GM18520 (cell line): ENCODE data around the gene TLCD3A.
"Not testable (repeated sequence)": the region's sequence is repeated elsewhere in the genome, so short reads cannot be mapped to it uniquely, and the experiment has no call there.

Source experiments
- ATAC-seq: cut with Tn5 transposase; IDR thresholded peaks from one replicate; pipeline ENCODE4 v1.9.1; 2021; ENCODE audit not compliant: unreplicated experiment

Gene TLCD3A

DNA sequence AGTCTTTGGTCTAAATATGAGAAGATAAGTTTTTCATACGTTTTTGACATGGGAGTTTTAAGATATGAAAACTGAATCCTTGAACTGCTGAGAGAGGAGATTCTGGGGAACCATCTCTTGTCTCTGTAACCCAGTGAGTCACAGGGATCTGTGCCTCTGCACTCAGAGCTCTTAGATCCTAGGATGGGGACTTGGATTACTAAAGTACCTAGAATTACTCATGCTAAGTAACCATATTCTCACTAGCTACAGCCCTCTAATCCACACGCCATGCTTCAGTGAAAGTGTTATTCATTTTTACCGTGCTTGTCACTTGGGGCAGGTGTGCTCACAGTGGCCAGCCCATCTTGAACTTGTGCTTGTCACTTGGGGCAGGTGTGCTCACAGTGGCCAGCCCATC lies 51.7 kb downstream of the TLCD3A start:
- ATAC-seq: no peak

DNA sequence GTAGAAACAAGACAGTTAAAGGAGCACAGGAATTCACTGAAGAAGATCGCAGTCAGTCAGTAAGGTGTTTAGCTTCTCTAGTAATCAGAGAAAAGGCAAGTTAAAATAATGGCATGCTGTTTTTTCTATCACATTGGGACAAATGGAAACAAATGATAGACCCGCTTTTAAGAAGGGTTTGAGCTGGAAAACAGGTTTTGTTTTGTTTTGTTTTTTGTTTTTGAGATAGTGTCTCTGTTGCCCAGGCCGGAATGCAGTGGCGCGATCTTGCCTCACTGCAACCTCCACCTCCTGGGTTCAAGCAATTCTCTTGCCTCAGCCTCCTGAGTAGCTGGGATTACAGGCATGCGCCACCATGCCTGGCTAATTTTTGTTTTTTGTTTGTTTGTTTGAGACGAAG lies 53.5 kb downstream of the TLCD3A start:
- ATAC-seq: not testable (repeated sequence)

DNA sequence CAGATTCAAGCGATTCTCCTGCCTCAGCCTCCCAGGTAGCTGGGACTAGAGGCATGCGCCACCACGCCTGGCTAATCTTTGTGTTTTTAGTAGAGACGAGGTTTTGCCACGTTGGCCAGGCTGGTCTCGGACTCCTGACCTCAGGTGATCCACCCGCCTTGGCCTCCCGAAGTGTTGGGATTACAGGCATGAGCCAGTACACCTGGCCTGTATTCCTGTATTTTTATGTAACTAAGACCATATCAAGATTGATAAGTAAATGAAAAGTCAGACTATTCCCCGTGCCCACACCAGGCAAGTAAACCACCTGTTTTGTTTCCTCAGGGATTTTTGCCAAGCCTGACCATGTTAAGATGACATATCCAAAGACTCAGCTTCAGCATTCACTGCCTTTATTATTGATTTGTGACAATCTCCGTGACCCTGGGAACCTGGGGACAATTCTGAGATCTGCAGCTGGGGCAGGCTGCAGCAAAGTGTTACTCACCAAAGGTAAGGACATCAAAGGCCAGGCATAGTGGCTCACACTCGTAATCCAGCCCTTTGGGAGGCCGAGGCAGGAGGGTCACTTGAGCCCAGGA lies 55.3 kb downstream of the TLCD3A start:
- no peak for ATAC-seq

DNA sequence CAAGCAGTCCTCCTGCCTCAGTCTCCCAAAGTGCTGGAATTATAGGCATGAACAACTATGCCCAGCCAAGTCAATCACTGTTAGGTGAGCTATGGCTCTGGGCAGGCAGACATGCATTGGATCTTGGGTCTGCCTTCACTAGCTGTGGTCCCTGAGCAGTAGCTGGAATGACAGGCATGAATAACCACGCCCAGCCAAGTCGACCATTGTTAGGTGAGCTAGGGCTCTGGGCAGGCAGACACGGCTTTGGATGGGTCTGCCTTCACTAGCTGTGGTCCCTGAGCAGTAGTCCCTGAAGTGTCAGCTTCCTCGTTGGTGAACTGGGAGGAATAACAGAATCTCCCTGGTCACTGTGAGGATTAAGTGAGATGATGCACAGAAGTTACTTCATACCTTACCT lies 56.2 kb downstream of the TLCD3A start:
- ATAC-seq: no peak

DNA sequence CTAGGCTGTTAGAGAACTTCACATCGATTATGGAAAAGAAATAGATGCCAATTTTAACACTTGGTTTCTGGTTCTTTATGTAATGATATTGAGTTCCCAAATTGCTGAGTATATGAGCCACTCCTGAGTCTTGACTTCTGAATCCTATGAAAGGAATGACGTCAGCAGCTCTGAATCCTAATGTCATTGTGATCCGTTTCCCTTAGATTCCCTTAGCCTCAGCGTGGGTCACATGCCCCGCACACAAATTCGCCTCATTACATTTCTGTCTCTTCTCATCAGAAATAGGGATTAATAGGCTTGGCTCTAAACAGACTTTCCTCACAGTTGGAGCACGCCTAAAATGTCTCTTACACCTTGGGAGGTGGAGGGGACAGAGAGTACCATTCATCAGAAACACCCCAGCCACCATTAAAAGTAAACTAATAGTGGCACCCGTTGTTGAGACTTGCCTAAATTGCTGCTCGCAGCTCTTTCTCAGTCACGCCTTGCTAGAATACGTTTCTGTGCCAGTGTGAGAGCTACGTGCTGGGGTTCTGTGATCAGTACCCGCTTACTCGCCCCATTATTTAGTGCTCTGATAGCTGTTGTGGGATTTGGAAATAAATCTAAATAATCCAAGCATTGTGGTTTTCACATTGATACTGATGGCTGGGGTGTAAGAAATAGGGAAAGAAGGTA lies 56.9 kb downstream of the TLCD3A start:
- ATAC-seq: no peak

DNA sequence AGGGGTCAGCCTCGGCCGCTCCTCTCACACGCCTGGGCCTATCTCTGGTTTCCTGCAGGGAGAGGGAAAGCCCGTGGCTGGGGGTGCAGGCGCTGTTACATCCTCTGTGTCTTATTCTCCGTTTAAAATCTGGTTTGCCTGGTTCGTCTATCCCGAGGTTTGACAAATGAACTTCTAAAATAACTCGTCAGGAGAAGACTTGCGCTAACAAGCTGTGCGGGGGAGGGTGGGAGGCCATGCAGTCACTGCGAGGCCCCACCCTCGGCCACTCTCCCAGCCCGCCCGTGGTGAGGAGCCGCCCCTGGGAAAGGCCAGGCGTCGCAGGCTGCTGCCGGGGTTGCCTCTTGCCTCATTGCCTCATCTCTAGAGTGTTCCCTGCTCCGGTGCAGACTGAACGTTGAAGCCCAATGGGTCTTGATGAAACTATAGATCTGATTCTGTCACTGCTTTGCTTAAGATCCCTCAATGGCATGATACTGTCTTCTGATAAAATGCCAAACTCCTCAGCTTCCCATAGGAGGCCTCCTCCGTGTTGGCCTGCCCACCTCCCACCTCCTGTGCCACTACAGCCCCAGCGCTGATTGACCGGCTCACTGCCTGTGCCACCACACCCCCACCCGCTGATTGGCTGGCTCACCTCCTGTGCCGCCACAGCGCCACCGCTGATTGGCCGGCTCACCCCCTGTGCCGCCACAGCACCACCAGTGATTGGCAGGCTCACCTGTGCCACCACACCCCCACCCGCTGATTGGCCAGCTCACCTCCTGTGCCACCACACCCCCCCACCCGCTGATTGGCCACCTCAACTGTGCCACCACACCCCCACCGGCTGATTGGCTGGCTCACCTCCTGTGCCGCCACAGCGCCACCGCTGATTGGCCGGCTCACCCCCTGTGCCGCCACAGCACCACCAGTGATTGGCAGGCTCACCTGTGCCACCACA lies 57.8 kb downstream of the TLCD3A start:
- not testable (repeated sequence) for ATAC-seq

DNA sequence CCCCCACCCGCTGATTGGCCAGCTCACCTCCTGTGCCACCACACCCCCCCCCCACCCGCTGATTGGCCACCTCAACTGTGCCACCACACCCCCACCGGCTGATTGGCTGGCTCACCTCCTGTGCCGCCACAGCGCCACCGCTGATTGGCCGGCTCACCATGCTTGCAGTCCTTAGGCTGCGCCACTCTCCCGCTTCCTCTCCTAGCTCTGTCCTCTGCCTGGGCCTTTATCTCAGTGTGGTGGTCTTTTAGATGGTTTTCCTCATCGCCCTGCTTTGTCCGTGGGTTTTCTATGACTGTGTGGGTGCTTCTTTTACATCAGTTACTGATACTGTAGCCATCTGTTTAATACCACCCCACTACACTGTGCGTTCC lies 58.5 kb downstream of the TLCD3A start:
- ATAC-seq: not testable (repeated sequence)

DNA sequence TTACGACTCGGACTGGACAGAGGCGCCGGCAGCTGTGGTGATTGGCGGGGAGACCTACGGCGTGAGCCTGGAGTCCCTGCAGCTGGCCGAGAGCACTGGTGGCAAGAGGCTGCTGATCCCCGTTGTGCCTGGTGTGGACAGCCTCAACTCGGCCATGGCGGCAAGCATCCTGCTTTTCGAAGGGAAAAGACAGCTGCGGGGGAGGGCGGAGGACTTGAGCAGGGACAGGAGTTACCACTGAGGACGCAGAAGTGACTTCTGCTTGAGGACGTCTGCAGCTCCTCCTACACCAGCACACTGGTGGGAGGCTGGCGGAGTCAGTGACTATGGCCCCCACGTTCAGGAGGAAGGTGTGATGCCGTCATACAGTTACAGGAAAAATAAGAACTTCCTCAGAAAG lies 59.4 kb downstream of the TLCD3A start:
- no peak for ATAC-seq

DNA sequence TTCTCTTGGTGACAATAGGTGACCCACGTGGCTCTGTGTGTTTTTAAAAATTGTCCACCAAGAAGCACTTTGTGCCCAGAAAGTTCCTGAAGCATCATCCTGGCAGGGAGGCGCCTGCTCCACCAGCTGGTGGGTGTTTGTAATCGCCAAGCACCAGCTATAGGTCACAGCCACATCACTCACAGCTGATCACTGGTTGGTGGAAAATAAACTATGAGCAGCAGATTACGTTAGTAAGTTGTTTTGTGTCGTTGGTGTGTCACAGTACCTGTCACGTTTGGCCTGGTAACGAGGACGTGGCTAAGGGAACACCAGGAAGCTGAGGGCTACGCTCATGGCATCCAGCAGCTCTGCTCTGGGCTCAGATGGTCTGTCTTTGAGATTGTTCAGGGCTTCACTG lies 59.9 kb downstream of the TLCD3A start:
- no peak for ATAC-seq
